Aorta (tissue), 5 donors: Measurements from ENCODE around the gene OBSCN. TPM values are rescaled to one million over a fixed set of nuclear protein-coding genes. Genes with fewer than 3 reads are reported as not detected.

Experiments
- ATAC-seq: fragments of 200-7000 bp; cut with Tn5 transposase; one replicate; pipeline ENCODE4 v1.9.1; 2022; ENCODE audit warnings: moderate library complexity; ENCODE audit not compliant: low FRiP score
- DNase-seq, 2 donors: peaks; one replicate each; pipeline ENCODE4 v3.0.0-alpha.2; 2020
- H3K27ac ChIP-seq, 2 donors: one replicate each; pipeline ENCODE4 v1.5.1; 2013; ENCODE audit warnings: low read length in 2 of 2, mild to moderate bottlenecking in 2 of 2, moderate library complexity in 2 of 2, control low read depth in 1 of 2, inconsistent platforms in 1 of 2, low read depth in 1 of 2
- H3K27me3 ChIP-seq, 2 donors: one replicate each; pipeline ENCODE4 v1.6.1; 2013; ENCODE audit warnings: control low read depth in 1 of 2, low read length in 1 of 2, mild to moderate bottlenecking in 1 of 2, moderate library complexity in 1 of 2; ENCODE audit not compliant: insufficient read depth in 2 of 2, control insufficient read depth in 1 of 2
- H3K36me3 ChIP-seq, 2 donors: one replicate each; pipeline ENCODE4 v1.6.1; 2013; ENCODE audit warnings: control low read depth in 1 of 2, low read length in 1 of 2, mild to moderate bottlenecking in 1 of 2; ENCODE audit not compliant: insufficient read depth in 2 of 2, control insufficient read depth in 1 of 2
- H3K4me1 ChIP-seq, 2 donors: one replicate each; pipeline ENCODE4 v1.6.1; 2013; ENCODE audit warnings: low read length in 2 of 2, control low read depth in 1 of 2, mild to moderate bottlenecking in 1 of 2, moderate library complexity in 1 of 2; ENCODE audit not compliant: insufficient read depth in 2 of 2, control insufficient read depth in 1 of 2
- H3K4me3 ChIP-seq, 2 donors: one replicate each; pipeline ENCODE4 v1.5.1; 2013; ENCODE audit warnings: low read length in 2 of 2, control low read depth in 1 of 2, mild to moderate bottlenecking in 1 of 2
- H3K9me3 ChIP-seq: one replicate; pipeline ENCODE4 v1.6.1; 2013; ENCODE audit warnings: mild to moderate bottlenecking, low read length; ENCODE audit not compliant: control insufficient read depth
- WGBS, 2 donors: extraction: QIAGEN DNeasy Blood & Tissue Kit; methylation state at CpG; one replicate each; pipeline ENCODE4 v1.1.7; 2013; 5-methylcytosine and 5-hydroxymethylcytosine counted together
- intact Hi-C, 2 donors: fragments of 100-400 bp; cut with DNase I; formaldehyde crosslinking; loops; one replicate each; pipeline versions ENCODE4 v1.14.2 to v1.15.0; 2022
- polyA plus RNA-seq, 2 donors: library from polyadenylated mRNA; stranded (reverse); fragments of 200-250 nt; gene quantifications; one replicate each; pipeline ENCODE4 v1.2.3, GENCODE V29; 2013
- total RNA-seq, 2 donors: library from RNA; stranded (reverse); fragmentation: NEBNext Ultra II Directional; extraction: Animal tissue kit (Norgen Biotek cat#: 25700); gene quantifications; one replicate each; pipeline ENCODE4 v1.2.1, GENCODE V29; 2021
- donor health status: healthy with polysubstance abuse.
- donor health status: Bipolar disorder and iron deficiency.
- donor health status: DM: no; HTN: no; CAD: no.
- donor health status: DM: no; HTN: no; CAD: no.
- donor health status: DM: yes; HTN: yes; CAD: no.

The OBSCN gene
- total and polyA plus RNA-seq, 4 donors, result 2.0 to 19.3 (median 6.4) TPM

- no peak overlapping the region for H3K27ac ChIP-seq
- ATAC-seq (no peak), DNase-seq (peak; percentile 33 to 52)
- H3K36me3 ChIP-seq, result no peaks in the 10 kb centered on the region
- 79 to 82% methylated on average over 8 of the region's 8 CpGs for WGBS, 2 donors
- intact Hi-C loops, result loop anchor here in 1 of 2 donors (5.0 kb wide), 1 partner anchor 466 kb away; no protein-coding TSS in a partner anchor
- H3K4me3 ChIP-seq, result no peak overlapping the region
- no peaks in the 10 kb centered on the region for H3K27me3 ChIP-seq
- H3K4me1 ChIP-seq, result no peaks in the 10 kb centered on the region
- peaks cover 6% of the 10 kb centered on the region for H3K9me3 ChIP-seq
Measured at GRCh38 chr1:228308628-228309325, 100.9 kb downstream of the OBSCN start.

GRCh38 chr1:228309326-228310067 lies 101.7 kb downstream of the OBSCN start:
- no peak overlapping the region for H3K4me3 ChIP-seq
- intact Hi-C loops, result loop anchor here in 1 of 2 donors (5.0 kb wide), 1 partner anchor 467 kb away; no protein-coding TSS in a partner anchor
- no peaks in the 10 kb centered on the region for H3K4me1 ChIP-seq
- peaks cover 6% of the 10 kb centered on the region for H3K9me3 ChIP-seq
- H3K27ac ChIP-seq, result no peak overlapping the region
- WGBS, 2 donors, result 82 to 85% methylated on average over 8 of the region's 8 CpGs
- DNase-seq (peak in 1 of 2 donors; percentile 28), ATAC-seq (no peak)
- no peaks in the 10 kb centered on the region for H3K36me3 ChIP-seq
- H3K27me3 ChIP-seq, result no peaks in the 10 kb centered on the region

- intact Hi-C loops, result no loop called here
- ATAC-seq (no peak), DNase-seq (no peak)
- no peaks in the 10 kb centered on the region for H3K4me1 ChIP-seq
- peaks cover 6% of the 10 kb centered on the region for H3K9me3 ChIP-seq
- H3K4me3 ChIP-seq, result no peak overlapping the region
- WGBS, 2 donors, result 95% methylated on average over 3 of the region's 3 CpGs
- no peak overlapping the region for H3K27ac ChIP-seq
- no peaks in the 10 kb centered on the region for H3K36me3 ChIP-seq
- H3K27me3 ChIP-seq, result no peaks in the 10 kb centered on the region
Measured at GRCh38 chr1:228310162-228310792, 102.4 kb downstream of the OBSCN start.

- H3K4me1 ChIP-seq, result no peaks in the 10 kb centered on the region
- intact Hi-C loops, result no loop called here
- H3K9me3 ChIP-seq, result peaks cover 6% of the 10 kb centered on the region
- 95 to 98% methylated on average over 3 of the region's 3 CpGs for WGBS, 2 donors
- H3K27ac ChIP-seq, result no peak overlapping the region
- H3K27me3 ChIP-seq, result no peaks in the 10 kb centered on the region
- H3K4me3 ChIP-seq, result no peak overlapping the region
- no peak for DNase-seq
- ATAC-seq, result no peak
- no peaks in the 10 kb centered on the region for H3K36me3 ChIP-seq
Measured at GRCh38 chr1:228311091-228311490, 103.2 kb downstream of the OBSCN start.

- Histone ChIP-seq H3K4me1 (no peaks in the 10 kb centered on the region), H3K27ac (no peak overlapping the region), H3K4me3 (no peak overlapping the region), H3K9me3 (peaks cover 6% of the 10 kb centered on the region), H3K27me3 (no peaks in the 10 kb centered on the region), H3K36me3 (no peaks in the 10 kb centered on the region)
- intact Hi-C loops, result no loop called here
- WGBS, 2 donors, result 97 to 98% methylated on average over 6 of the region's 6 CpGs
- ATAC-seq, result no peak
- peak in 1 of 2 donors; percentile 54 for DNase-seq
Measured at GRCh38 chr1:228312136-228312764, 104.4 kb downstream of the OBSCN start.

GRCh38 chr1:228313536-228314277 lies 105.9 kb downstream of the OBSCN start:
- Histone ChIP-seq H3K27me3 (no peaks in the 10 kb centered on the region), H3K36me3 (no peaks in the 10 kb centered on the region), H3K27ac (no peak overlapping the region), H3K4me1 (no peaks in the 10 kb centered on the region), H3K9me3 (peaks cover 6% of the 10 kb centered on the region), H3K4me3 (no peak overlapping the region)
- DNase-seq, result peak; percentile 27 to 59
- ATAC-seq, result no peak
- intact Hi-C loops, result no loop called here
- WGBS, 2 donors, result 96% methylated on average over 25 of the region's 25 CpGs

- intact Hi-C loops, result no loop called here
- no peaks in the 10 kb centered on the region for H3K36me3 ChIP-seq
- DNase-seq (peak in 1 of 2 donors; percentile 38), ATAC-seq (no peak)
- H3K9me3 ChIP-seq, result peaks cover 6% of the 10 kb centered on the region
- WGBS, 2 donors, result 75 to 83% methylated on average over 3 of the region's 3 CpGs
- no peaks in the 10 kb centered on the region for H3K4me1 ChIP-seq
- H3K4me3 ChIP-seq, result no peak overlapping the region
- H3K27me3 ChIP-seq, result no peaks in the 10 kb centered on the region
- no peak overlapping the region for H3K27ac ChIP-seq
Measured at GRCh38 chr1:228314315-228314657, 106.4 kb downstream of the OBSCN start.
